Mononuclear cell (primary cell): ENCODE measurements around the gene DOK7. TPM values are rescaled to one million over a fixed set of nuclear protein-coding genes. Genes with fewer than 3 reads are reported as not detected.

Source experiments
- H3K27me3 ChIP-seq: 2 replicates; pipeline ENCODE4 v1.6.0; 2011; ENCODE audit warnings: low read length, control low read depth; ENCODE audit not compliant: insufficient read depth
- H3K4me1 ChIP-seq: 2 replicates; pipeline ENCODE4 v1.5.1; 2011; ENCODE audit warnings: mild to moderate bottlenecking, low read length, control low read depth; ENCODE audit not compliant: insufficient read depth
- H3K4me3 ChIP-seq: 2 replicates; pipeline ENCODE4 v1.5.1; 2011; ENCODE audit warnings: mild to moderate bottlenecking, low read length, moderate library complexity
- H3K9me3 ChIP-seq: 2 replicates; pipeline ENCODE4 v1.5.1; 2011; ENCODE audit warnings: low read depth, mild to moderate bottlenecking, control low read depth, low read length
- total RNA-seq: library from RNA; depleted of rRNA; stranded (reverse); fragments of >200 nt; gene quantifications from one replicate; pipeline ENCODE4 v1.2.3, GENCODE V29; 2012

DOK7 gene
- total RNA-seq, 1 donor: 0.63 TPM

- no peaks in the 10 kb centered on the region for H3K27me3 ChIP-seq
These were observed 40.3 kb upstream of the DOK7 start for GRCh38 chr4:3422808-3423297.

GRCh38 chr4:3423406-3423805 is 39.7 kb upstream of the DOK7 start:
- Histone ChIP-seq H3K4me3 (no peak overlapping the region), H3K27me3 (no peaks in the 10 kb centered on the region), H3K4me1 (no peaks in the 10 kb centered on the region), H3K9me3 (no peaks in the 10 kb centered on the region)

More at GRCh38 chr4:3422808-3423297, 40.3 kb upstream of the DOK7 start:
- H3K4me1 ChIP-seq: no peaks in the 10 kb centered on the region
- no peak overlapping the region for H3K4me3 ChIP-seq
- H3K9me3 ChIP-seq: no peaks in the 10 kb centered on the region

- H3K27me3 ChIP-seq: no peaks in the 10 kb centered on the region
- H3K4me3 ChIP-seq: no peak overlapping the region
- H3K4me1 ChIP-seq: no peaks in the 10 kb centered on the region
- H3K9me3 ChIP-seq: no peaks in the 10 kb centered on the region
These were observed 39.2 kb upstream of the DOK7 start for GRCh38 chr4:3423952-3424351.

GRCh38 chr4:3424522-3425095 is 38.5 kb upstream of the DOK7 start:
- no peaks in the 10 kb centered on the region for H3K4me1 ChIP-seq
- H3K27me3 ChIP-seq: no peaks in the 10 kb centered on the region
- H3K9me3 ChIP-seq: no peaks in the 10 kb centered on the region
- no peak overlapping the region for H3K4me3 ChIP-seq

- Histone ChIP-seq H3K27me3 (no peaks in the 10 kb centered on the region), H3K9me3 (no peaks in the 10 kb centered on the region), H3K4me3 (no peak overlapping the region), H3K4me1 (no peaks in the 10 kb centered on the region)
These were observed 36.5 kb upstream of the DOK7 start for GRCh38 chr4:3426465-3427133.

- Histone ChIP-seq H3K9me3 (no peaks in the 10 kb centered on the region), H3K4me1 (no peaks in the 10 kb centered on the region), H3K4me3 (no peak overlapping the region), H3K27me3 (no peaks in the 10 kb centered on the region)
These were observed 36.0 kb upstream of the DOK7 start for GRCh38 chr4:3427134-3427476.

GRCh38 chr4:3427706-3428446 is 35.2 kb upstream of the DOK7 start:
- H3K27me3 ChIP-seq: no peaks in the 10 kb centered on the region
- H3K9me3 ChIP-seq: no peaks in the 10 kb centered on the region
- H3K4me1 ChIP-seq: no peaks in the 10 kb centered on the region
- no peak overlapping the region for H3K4me3 ChIP-seq

- H3K27me3 ChIP-seq: no peaks in the 10 kb centered on the region
- no peaks in the 10 kb centered on the region for H3K9me3 ChIP-seq
- no peaks in the 10 kb centered on the region for H3K4me1 ChIP-seq
- no peak overlapping the region for H3K4me3 ChIP-seq
These were observed 33.5 kb upstream of the DOK7 start for GRCh38 chr4:3429651-3430050.

- no peak overlapping the region for H3K4me3 ChIP-seq
- no peaks in the 10 kb centered on the region for H3K9me3 ChIP-seq
- no peaks in the 10 kb centered on the region for H3K4me1 ChIP-seq
- no peaks in the 10 kb centered on the region for H3K27me3 ChIP-seq
These were observed 32.6 kb upstream of the DOK7 start for GRCh38 chr4:3430524-3430923.

- no peaks in the 10 kb centered on the region for H3K4me1 ChIP-seq
- H3K4me3 ChIP-seq: no peak overlapping the region
- H3K27me3 ChIP-seq: no peaks in the 10 kb centered on the region
- H3K9me3 ChIP-seq: no peaks in the 10 kb centered on the region
These were observed 31.6 kb upstream of the DOK7 start for GRCh38 chr4:3431446-3431993.

- Histone ChIP-seq H3K4me3 (no peak overlapping the region), H3K4me1 (no peaks in the 10 kb centered on the region), H3K27me3 (no peaks in the 10 kb centered on the region), H3K9me3 (no peaks in the 10 kb centered on the region)
These were observed 30.7 kb upstream of the DOK7 start for GRCh38 chr4:3432381-3432790.

GRCh38 chr4:3433138-3433869 is 29.8 kb upstream of the DOK7 start:
- Histone ChIP-seq H3K27me3 (no peaks in the 10 kb centered on the region), H3K9me3 (no peaks in the 10 kb centered on the region), H3K4me1 (no peaks in the 10 kb centered on the region), H3K4me3 (no peak overlapping the region)

- Histone ChIP-seq H3K27me3 (no peaks in the 10 kb centered on the region), H3K9me3 (no peaks in the 10 kb centered on the region), H3K4me3 (no peak overlapping the region), H3K4me1 (no peaks in the 10 kb centered on the region)
These were observed 28.0 kb upstream of the DOK7 start for GRCh38 chr4:3434881-3435685.

- Histone ChIP-seq H3K4me3 (no peak overlapping the region), H3K4me1 (no peaks in the 10 kb centered on the region), H3K27me3 (no peaks in the 10 kb centered on the region), H3K9me3 (no peaks in the 10 kb centered on the region)
These were observed 27.5 kb upstream of the DOK7 start for GRCh38 chr4:3435686-3435956.
